Transverse colon (tissue), 4 donors: ENCODE data around the gene CDK18. TPM values are rescaled to one million over a fixed set of nuclear protein-coding genes. Genes with fewer than 3 reads are reported as not detected.

Source experiments
- DNase-seq: peaks from one replicate; pipeline ENCODE4 v3.0.0-alpha.2; 2019
- H3K27ac ChIP-seq, 4 donors: fragments of 200-600 bp; sonication (generic); 2 replicates each; pipeline ENCODE4 v1.5.1; 2016 to 2018; ENCODE audit warnings: inconsistent platforms in 4 of 4
- H3K27me3 ChIP-seq: fragments of 200-600 bp; sonication (generic); 2 replicates; pipeline ENCODE4 v1.5.1; 2017; ENCODE audit warnings: inconsistent platforms
- H3K36me3 ChIP-seq, 4 donors: fragments of 200-600 bp; sonication (generic); 2 replicates each; pipeline ENCODE4 v1.5.1; 2017 to 2019; ENCODE audit warnings: inconsistent platforms in 4 of 4
- H3K4me1 ChIP-seq, 4 donors: fragments of 200-600 bp; sonication (generic); 2 replicates each; pipeline ENCODE4 v1.5.1; 2017 to 2020; ENCODE audit warnings: inconsistent platforms in 4 of 4
- H3K4me3 ChIP-seq, 4 donors: fragments of 200-600 bp; sonication (generic); 1 replicate in 1 of 4; 2 replicates in 3 of 4; pipeline versions ENCODE4 v1.5.1 to v1.6.1; 2017 to 2019; ENCODE audit warnings: inconsistent platforms in 4 of 4
- H3K9me3 ChIP-seq, 2 donors: fragments of 200-600 bp; sonication (generic); 2 replicates each; pipeline ENCODE4 v1.5.1; 2017 to 2019; ENCODE audit warnings: inconsistent platforms in 2 of 2
- CTCF ChIP-seq, 5 experiments: fragments of 200-600 bp in 3 of 5; fragments of 450-650 bp in 2 of 5; sonication (generic) in 3 of 5; IDR thresholded peaks; 1 replicate in 2 of 5; 2 replicates in 3 of 5; pipeline ENCODE4 v1.5.1; 2016 to 2017; ENCODE audit warnings: antibody characterized with exemption in 5 of 5, inconsistent platforms in 3 of 5, mild to moderate bottlenecking in 2 of 5, moderate library complexity in 1 of 5
- EP300 ChIP-seq: sonication (generic); formaldehyde crosslinking; IDR thresholded peaks from one replicate; pipeline ENCODE4 v1.6.1; 2017; ENCODE audit warnings: antibody characterized with exemption, low read depth
- POLR2A ChIP-seq: fragments of 450-650 bp; IDR thresholded peaks from one replicate; pipeline ENCODE4 v1.6.1; 2016; ENCODE audit warnings: antibody characterized with exemption, mild to moderate bottlenecking, moderate library complexity
- POLR2AphosphoS5 ChIP-seq, 3 donors: sonication (generic); formaldehyde crosslinking; IDR thresholded peaks; one replicate each; pipeline ENCODE4 v1.6.1; 2016; ENCODE audit warnings: antibody characterized with exemption in 3 of 3
- WGBS, 2 donors: methylation state at CpG; one replicate each; pipeline ENCODE4 v1.1.5; 2018; ENCODE audit warnings: low coverage in 1 of 2; 5-methylcytosine and 5-hydroxymethylcytosine counted together
- in situ Hi-C, 4 donors: fragments of 200-750 bp; cut with MboI; loops; one replicate each; pipeline versions ENCODE4 v1.15.0 to v1.15.1; 2017; ENCODE audit warnings: low sequenced_read_pairs in 3 of 4, low pct_ligation_motif_present in 1 of 4, low pct_unique_long_range_greater_than_20kb in 1 of 4
- intact Hi-C: fragments of 100-400 bp; cut with DNase I; formaldehyde crosslinking; loops from one replicate; pipeline ENCODE4 v1.15.1; 2023; ENCODE audit warnings: low total_unique reads
- total RNA-seq, 4 donors: library from RNA; depleted of rRNA; stranded (reverse); fragments of >200 nt; gene quantifications; one replicate each; pipeline ENCODE4 v1.1.0, GENCODE V29; 2016

CDK18 gene
- total RNA-seq, 4 donors from 2014 or later = 28.8 to 112 (median 33.5) TPM

GRCh38 chr1:205474571-205474970 is 29.9 kb upstream of the CDK18 start:
- Histone ChIP-seq H3K9me3 (no peaks in the 10 kb centered on the region), H3K4me3 (no peak overlapping the region), H3K4me1 (peaks cover 0 to 18% (median 11%) of the 10 kb centered on the region in 4 donors), H3K36me3 (no peaks in the 10 kb centered on the region), H3K27ac (no peak overlapping the region), H3K27me3 (peaks cover 7% of the 10 kb centered on the region)
- 89 to 100% methylated on average over 1 to 3 of the region's 3 CpGs for WGBS, 2 donors
- TF ChIP-seq CTCF (IDR thresholded peaks at IDR 0.05) (no peak), POLR2AphosphoS5 (IDR thresholded peaks at IDR 0.05) (no peak), POLR2A (no peak), EP300 (no peak)
- no peak for DNase-seq
- in situ Hi-C loops = no loop called here
- intact Hi-C loops = no loop called here

- Histone ChIP-seq H3K36me3 (no peaks in the 10 kb centered on the region), H3K4me1 (peaks cover 0 to 12% (median 9%) of the 10 kb centered on the region in 4 donors), H3K9me3 (no peaks in the 10 kb centered on the region), H3K4me3 (no peak overlapping the region), H3K27ac (no peak overlapping the region), H3K27me3 (peaks cover 14% of the 10 kb centered on the region)
- no peak for TF ChIP-seq CTCF (IDR thresholded peaks at IDR 0.05)
- no peak for DNase-seq
- in situ Hi-C loops = no loop called here
- 78 to 100% methylated on average over 1 of the region's 1 CpG for WGBS, 2 donors
- intact Hi-C loops = no loop called here
These were observed 28.6 kb upstream of the CDK18 start for GRCh38 chr1:205475855-205476254.

GRCh38 chr1:205476648-205477047 is 27.8 kb upstream of the CDK18 start:
- no peaks in the 10 kb centered on the region for H3K36me3 ChIP-seq
- DNase-seq = no peak
- H3K4me1 ChIP-seq = peaks cover 0 to 12% (median 9%) of the 10 kb centered on the region in 4 donors
- peaks cover 15% of the 10 kb centered on the region for H3K27me3 ChIP-seq
- no peak overlapping the region for H3K4me3 ChIP-seq
- H3K9me3 ChIP-seq = no peaks in the 10 kb centered on the region
- WGBS, 2 donors = 83 to 92% methylated on average over 1 to 4 of the region's 4 CpGs
- in situ Hi-C loops (no loop called here), intact Hi-C loops (no loop called here)
- H3K27ac ChIP-seq = no peak overlapping the region
- TF ChIP-seq CTCF (IDR thresholded peaks at IDR 0.05) (no peak), POLR2AphosphoS5 (IDR thresholded peaks at IDR 0.05) (no peak), EP300 (no peak), POLR2A (no peak)

- intact Hi-C loops (no loop called here), in situ Hi-C loops (no loop called here)
- Histone ChIP-seq H3K4me3 (no peak overlapping the region), H3K27me3 (peaks cover 21% of the 10 kb centered on the region), H3K9me3 (no peaks in the 10 kb centered on the region), H3K4me1 (peaks cover 0 to 12% (median 9%) of the 10 kb centered on the region in 4 donors), H3K27ac (peak overlapping the region in 1 of 4 donors; percentile 49), H3K36me3 (no peaks in the 10 kb centered on the region)
- DNase-seq = no peak
- 81% methylated on average over 5 of the region's 6 CpGs; no CpG with 5 or more reads in 1 of the 2 donors for WGBS, 2 donors
- TF ChIP-seq POLR2AphosphoS5 (IDR thresholded peaks at IDR 0.05) = no peak
- no peak for TF ChIP-seq EP300
- TF ChIP-seq CTCF (IDR thresholded peaks at IDR 0.05) = no peak
- no peak for TF ChIP-seq POLR2A
These were observed 27.2 kb upstream of the CDK18 start for GRCh38 chr1:205477121-205477758.
